IMR-90 (cell line): Measurements from ENCODE around the gene ATF1. TPM values are rescaled to one million over a fixed set of nuclear protein-coding genes. Genes with fewer than 3 reads are reported as not detected.

ENCODE experiments used
- ATAC-seq: fragments of 200-7000 bp; cut with Tn5 transposase; 2 replicates; pipeline ENCODE4 v1.9.1; 2020; ENCODE audit warnings: low read depth, mild to moderate bottlenecking, moderate library complexity
- BruUV-seq: library from RNA; stranded (reverse); fragments of 400-500 nt; replicated peaks from 2 replicates; lab custom pipeline; 2021; lab: Mats Ljungman, UMichigan
- CTCF ChIA-PET: fragments of 300-600 bp; formaldehyde crosslinking; extraction: SDS; loops from one replicate; lab custom pipeline; 2021; ENCODE audit warnings: antibody characterized with exemption; lab: Yijun Ruan, JAX
- POLR2A ChIA-PET: fragments of 300-600 bp; sonication (Branson Sonifier 250); formaldehyde crosslinking; loops from one replicate; lab custom pipeline; 2022; ENCODE audit warnings: antibody characterized with exemption; ENCODE audit not compliant: unreplicated experiment; lab: Charles Lee
- DNase-seq: peaks from one replicate; pipeline ENCODE4 v3.0.0; 2013
- H2AFZ ChIP-seq: replicated peaks from 2 replicates; pipeline ENCODE3; 2013; ENCODE audit warnings: low read length, mild to moderate bottlenecking; ENCODE audit not compliant: poor library complexity
- H2AK5ac ChIP-seq: 2 replicates; pipeline ENCODE4 v1.6.1; 2013; ENCODE audit warnings: low read depth, low read length, inconsistent platforms
- H2AK9ac ChIP-seq: replicated peaks from 2 replicates; pipeline ENCODE3; 2013; ENCODE audit warnings: mild to moderate bottlenecking, low read depth, low read length, moderate library complexity; ENCODE audit not compliant: poor library complexity
- H2BK120ac ChIP-seq: 2 replicates; pipeline ENCODE4 v1.6.1; 2013; ENCODE audit warnings: low read depth, low read length, inconsistent platforms
- H2BK15ac ChIP-seq: 3 replicates; pipeline ENCODE4 v1.6.1; 2013; ENCODE audit warnings: low read depth, low read length, inconsistent platforms
- H2BK20ac ChIP-seq: 2 replicates; pipeline ENCODE4 v1.6.1; 2013; ENCODE audit warnings: low read depth, mild to moderate bottlenecking, inconsistent platforms, low read length, moderate library complexity
- H2BK5ac ChIP-seq: 2 replicates; pipeline ENCODE4 v1.6.1; 2013; ENCODE audit warnings: mild to moderate bottlenecking, low read depth, low read length, inconsistent platforms; ENCODE audit not compliant: poor library complexity, severe bottlenecking
- H3K14ac ChIP-seq: replicated peaks from 2 replicates; pipeline ENCODE4 v1.6.1; 2013; ENCODE audit warnings: low read depth, low read length, inconsistent platforms
- H3K18ac ChIP-seq: 2 replicates; pipeline ENCODE4 v1.6.1; 2013; ENCODE audit warnings: low read depth, low read length, control low read depth
- H3K23ac ChIP-seq: 2 replicates; pipeline ENCODE4 v1.6.1; 2013; ENCODE audit warnings: low read depth, low read length, inconsistent platforms
- H3K27ac ChIP-seq: 2 replicates; pipeline ENCODE4 v1.5.1; 2013; ENCODE audit warnings: mild to moderate bottlenecking, control low read depth, low read length; ENCODE audit not compliant: insufficient read depth
- H3K27me3 ChIP-seq: 2 replicates; pipeline ENCODE4 v1.6.1; 2013; ENCODE audit warnings: low read length; ENCODE audit not compliant: control insufficient read depth, insufficient read depth
- H3K36me3 ChIP-seq: 2 replicates; pipeline ENCODE4 v1.6.1; 2013; ENCODE audit warnings: low read length, mixed read lengths; ENCODE audit not compliant: control insufficient read depth, insufficient read depth
- H3K4ac ChIP-seq: 2 replicates; pipeline ENCODE4 v1.6.1; 2013; ENCODE audit warnings: low read depth, low read length, inconsistent platforms
- H3K4me1 ChIP-seq: 2 replicates; pipeline ENCODE4 v1.6.1; 2013; ENCODE audit warnings: low read length, mixed read lengths; ENCODE audit not compliant: control insufficient read depth, insufficient read depth
- H3K4me2 ChIP-seq: 2 replicates; pipeline ENCODE4 v1.6.1; 2013; ENCODE audit warnings: low read depth, mild to moderate bottlenecking, control low read depth, low read length, moderate library complexity
- H3K4me3 ChIP-seq: 2 replicates; pipeline ENCODE4 v1.5.1; 2013; ENCODE audit warnings: low read depth, mild to moderate bottlenecking, control low read depth, low read length, moderate library complexity; ENCODE audit not compliant: insufficient read depth
- H3K56ac ChIP-seq: 2 replicates; pipeline ENCODE4 v1.6.1; 2013; ENCODE audit warnings: low read length, inconsistent platforms; ENCODE audit not compliant: insufficient read depth; ENCODE audit errors: extremely low read depth
- H3K79me1 ChIP-seq, 2 experiments: 2 replicates each; pipeline ENCODE4 v1.6.1; 2013; ENCODE audit warnings: low read length in 2 of 2, inconsistent platforms in 1 of 2, low read depth in 1 of 2
- H3K9ac ChIP-seq: 2 replicates; pipeline ENCODE4 v1.6.1; 2013; ENCODE audit warnings: low read depth, low read length, control low read depth
- H3K9me1 ChIP-seq: 2 replicates; pipeline ENCODE4 v1.6.1; 2013; ENCODE audit warnings: low read length, inconsistent platforms; ENCODE audit not compliant: insufficient read depth
- H3K9me3 ChIP-seq: 2 replicates; pipeline ENCODE4 v1.6.1; 2013; ENCODE audit warnings: low read length; ENCODE audit not compliant: control insufficient read depth, insufficient read depth
- H4K20me1 ChIP-seq: 2 replicates; pipeline ENCODE4 v1.6.1; 2013; ENCODE audit warnings: low read length, inconsistent platforms; ENCODE audit not compliant: insufficient read depth
- H4K5ac ChIP-seq: 2 replicates; pipeline ENCODE4 v1.6.1; 2013; ENCODE audit warnings: mild to moderate bottlenecking, low read depth, low read length, control low read depth
- H4K8ac ChIP-seq, 2 experiments: 2 replicates each; pipeline ENCODE4 v1.6.1; 2013; ENCODE audit warnings: low read depth in 2 of 2, low read length in 2 of 2, control low read depth in 1 of 2, inconsistent platforms in 1 of 2
- H4K91ac ChIP-seq: 2 replicates; pipeline ENCODE4 v1.6.1; 2013; ENCODE audit warnings: low read depth, low read length, inconsistent platforms; ENCODE audit not compliant: insufficient read depth
- BHLHE40 ChIP-seq: fragments of 150-350 bp; IDR thresholded peaks from 2 replicates; pipeline ENCODE4 v1.6.1; 2016; ENCODE audit warnings: mild to moderate bottlenecking, low read depth, low read length
- CEBPB ChIP-seq: IDR thresholded peaks from 2 replicates; pipeline ENCODE4 v1.6.1; 2012; ENCODE audit warnings: low read depth, low read length, improper control_type of control experiment
- CHD1 ChIP-seq: IDR thresholded peaks from 2 replicates; pipeline ENCODE4 v1.6.1; 2012; ENCODE audit warnings: low read depth, low read length, improper control_type of control experiment
- FOS ChIP-seq: fragments of 150-350 bp; IDR thresholded peaks from 2 replicates; pipeline ENCODE4 v1.6.1; 2016; ENCODE audit warnings: low read depth, low read length
- MAFK ChIP-seq: IDR thresholded peaks from 2 replicates; pipeline ENCODE4 v1.6.1; 2012; ENCODE audit warnings: low read depth, low read length, improper control_type of control experiment
- MAZ ChIP-seq: IDR thresholded peaks from 2 replicates; pipeline ENCODE4 v1.6.1; 2012; ENCODE audit warnings: low read depth, mild to moderate bottlenecking, low read length, improper control_type of control experiment, moderate library complexity, borderline replicate concordance
- MXI1 ChIP-seq: IDR thresholded peaks from 2 replicates; pipeline ENCODE4 v1.6.1; 2012; ENCODE audit warnings: low read depth, mild to moderate bottlenecking, low read length, moderate library complexity, borderline replicate concordance
- NFE2L2 ChIP-seq: fragments of 150-350 bp; IDR thresholded peaks from 2 replicates; pipeline ENCODE4 v1.6.1; 2016; ENCODE audit warnings: low read depth, mild to moderate bottlenecking, low read length
- POLR2A ChIP-seq: IDR thresholded peaks from 2 replicates; pipeline ENCODE4 v1.6.1; 2012; ENCODE audit warnings: mild to moderate bottlenecking, low read depth, low read length
- RAD21 ChIP-seq: IDR thresholded peaks from 2 replicates; pipeline ENCODE4 v1.6.1; 2012; ENCODE audit warnings: low read length, improper control_type of control experiment
- RCOR1 ChIP-seq: IDR thresholded peaks from 2 replicates; pipeline ENCODE4 v1.6.1; 2012; ENCODE audit warnings: mild to moderate bottlenecking, low read length, improper control_type of control experiment; ENCODE audit not compliant: insufficient replicate concordance
- RFX5 ChIP-seq: IDR thresholded peaks from 2 replicates; pipeline ENCODE4 v1.8.0; 2012; ENCODE audit warnings: low read depth, mild to moderate bottlenecking, low read length, moderate library complexity
- SMC3 ChIP-seq: fragments of 150-350 bp; IDR thresholded peaks from 2 replicates; pipeline ENCODE4 v1.6.1; 2016; ENCODE audit warnings: low read depth, mild to moderate bottlenecking, antibody characterized with exemption, low read length, moderate library complexity
- WGBS, 2 experiments: methylation state at CpG; one replicate each; pipeline versions ENCODE4 v1.1.5 to v1.1.7; 2013; ENCODE audit warnings: missing lambda C conversion rate in 2 of 2; ENCODE audit not compliant: insufficient read length in 1 of 2; ENCODE audit errors: extremely low coverage in 2 of 2; 5-methylcytosine and 5-hydroxymethylcytosine counted together
- dilution Hi-C: fragments of 300-500 bp; cut with HindIII; formaldehyde crosslinking; loops from one replicate; pipeline ENCODE4 v1.14.3; 2018; ENCODE audit warnings: low sequenced_read_pairs; ENCODE audit not compliant: unreplicated experiment
- in situ Hi-C: fragments of 300-500 bp; cut with MboI; formaldehyde crosslinking; loops from 3 replicates; pipeline ENCODE4 v1.14.3; 2019; ENCODE audit warnings: low sequenced_read_pairs, inconsistent platforms, mixed read lengths
- intact Hi-C: fragments of 100-400 bp; cut with micrococcal nuclease; formaldehyde crosslinking; loops from 2 replicates; pipeline ENCODE4 v1.10.0; 2022
- polyA plus RNA-seq, 3 experiments: library from polyadenylated mRNA; depleted of rRNA; stranded (reverse); fragments of >200 nt; gene quantifications; 2 replicates each; pipeline ENCODE4 v1.2.3, GENCODE V29; 2012; ENCODE audit warnings: low replicate concordance in 1 of 3
- total RNA-seq: library from RNA; depleted of rRNA; stranded (reverse); fragments of >200 nt; gene quantifications from 2 replicates; pipeline ENCODE4 v1.2.3, GENCODE V29; 2012
- TF ChIP-seq, protein P1 (sequence below): fragments of 150-350 bp; IDR thresholded peaks from 2 replicates; pipeline ENCODE4 v1.6.1; 2017; ENCODE audit warnings: mild to moderate bottlenecking, antibody characterized with exemption, low read length, low read depth
- TF ChIP-seq, protein P2 (sequence below): fragments of 150-350 bp; IDR thresholded peaks from 2 replicates; pipeline ENCODE4 v1.6.1; 2016; ENCODE audit warnings: low read depth, mild to moderate bottlenecking, low read length, moderate library complexity, borderline replicate concordance
- TF ChIP-seq, protein P3 (sequence below): conservative IDR thresholded peaks from 2 replicates; pipeline ENCODE4 v1.5.1; 2012; ENCODE audit warnings: mild to moderate bottlenecking, low read depth, low read length, improper control_type of control experiment

ATF1 gene
- total and polyA plus RNA-seq, 2 of the 4 experiments (the other 2 are of a cell fraction) = 20.6 to 24.0 TPM

DNA sequence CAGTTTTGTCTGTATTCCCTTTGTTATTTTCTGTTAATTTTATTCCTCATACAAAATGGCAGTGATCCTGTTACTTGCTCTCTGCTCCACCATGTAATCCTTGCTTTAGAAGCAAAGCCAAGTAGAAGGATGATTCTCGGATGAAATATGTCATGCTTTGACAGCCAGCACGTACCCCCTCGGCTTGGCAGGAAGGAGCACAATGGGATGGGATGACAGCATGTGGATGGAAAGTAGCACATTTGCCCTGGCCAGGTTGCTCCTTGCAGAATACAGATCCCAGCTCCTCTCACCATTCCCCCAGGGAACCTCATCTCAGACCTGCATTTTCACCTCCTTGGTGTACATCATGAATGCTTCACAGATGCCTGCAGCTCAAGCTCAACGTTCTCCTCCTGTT, 35.1 kb upstream of the ATF1 start:
- dilution Hi-C loops (no loop called here), intact Hi-C loops (no loop called here), in situ Hi-C loops (no loop called here)
- Histone ChIP-seq H2BK15ac (no peak overlapping the region), H3K4me1 (peaks cover 8% of the 10 kb centered on the region), H3K23ac (no peak overlapping the region), H3K36me3 (peaks cover 32% of the 10 kb centered on the region), H3K27ac (no peak overlapping the region), H3K79me1 (0 out of 4 replicates have a peak, but pooled peaks cover 0 to 3% of the 10 kb centered on the region in 2 experiments), H3K18ac (no peak overlapping the region), H3K4me2 (no peak overlapping the region), H3K9ac (no peak overlapping the region), H3K56ac (no peak overlapping the region), H2BK20ac (no peak overlapping the region), H2BK5ac (no peak overlapping the region), H2AK9ac (no peak overlapping the region), H3K9me3 (no peaks in the 10 kb centered on the region), H4K91ac (no peak overlapping the region), H3K4ac (no peak overlapping the region), H4K5ac (no peak overlapping the region), H3K4me3 (no peak overlapping the region), H4K20me1 (no peaks in the 10 kb centered on the region), H3K14ac (no peak overlapping the region), H2AK5ac (no peak overlapping the region), H4K8ac (no peak overlapping the region), H3K27me3 (no peaks in the 10 kb centered on the region), H3K9me1 (peaks cover 2% of the 10 kb centered on the region; the same call in 1 of the 2 replicates), H2BK120ac (no peak overlapping the region), H2AFZ (no peak overlapping the region)
- TF ChIP-seq, protein P1, sequence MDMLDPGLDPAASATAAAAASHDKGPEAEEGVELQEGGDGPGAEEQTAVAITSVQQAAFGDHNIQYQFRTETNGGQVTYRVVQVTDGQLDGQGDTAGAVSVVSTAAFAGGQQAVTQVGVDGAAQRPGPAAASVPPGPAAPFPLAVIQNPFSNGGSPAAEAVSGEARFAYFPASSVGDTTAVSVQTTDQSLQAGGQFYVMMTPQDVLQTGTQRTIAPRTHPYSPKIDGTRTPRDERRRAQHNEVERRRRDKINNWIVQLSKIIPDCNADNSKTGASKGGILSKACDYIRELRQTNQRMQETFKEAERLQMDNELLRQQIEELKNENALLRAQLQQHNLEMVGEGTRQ = no peak
- TF ChIP-seq CEBPB = no peak
- no peak for TF ChIP-seq MXI1
- TF ChIP-seq BHLHE40 = no peak
- no peak for TF ChIP-seq SMC3
- TF ChIP-seq FOS = no peak
- TF ChIP-seq, protein P2, sequence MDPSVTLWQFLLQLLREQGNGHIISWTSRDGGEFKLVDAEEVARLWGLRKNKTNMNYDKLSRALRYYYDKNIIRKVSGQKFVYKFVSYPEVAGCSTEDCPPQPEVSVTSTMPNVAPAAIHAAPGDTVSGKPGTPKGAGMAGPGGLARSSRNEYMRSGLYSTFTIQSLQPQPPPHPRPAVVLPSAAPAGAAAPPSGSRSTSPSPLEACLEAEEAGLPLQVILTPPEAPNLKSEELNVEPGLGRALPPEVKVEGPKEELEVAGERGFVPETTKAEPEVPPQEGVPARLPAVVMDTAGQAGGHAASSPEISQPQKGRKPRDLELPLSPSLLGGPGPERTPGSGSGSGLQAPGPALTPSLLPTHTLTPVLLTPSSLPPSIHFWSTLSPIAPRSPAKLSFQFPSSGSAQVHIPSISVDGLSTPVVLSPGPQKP = no peak
- no peak for TF ChIP-seq NFE2L2
- no peak for TF ChIP-seq RAD21
- TF ChIP-seq, protein P3, sequence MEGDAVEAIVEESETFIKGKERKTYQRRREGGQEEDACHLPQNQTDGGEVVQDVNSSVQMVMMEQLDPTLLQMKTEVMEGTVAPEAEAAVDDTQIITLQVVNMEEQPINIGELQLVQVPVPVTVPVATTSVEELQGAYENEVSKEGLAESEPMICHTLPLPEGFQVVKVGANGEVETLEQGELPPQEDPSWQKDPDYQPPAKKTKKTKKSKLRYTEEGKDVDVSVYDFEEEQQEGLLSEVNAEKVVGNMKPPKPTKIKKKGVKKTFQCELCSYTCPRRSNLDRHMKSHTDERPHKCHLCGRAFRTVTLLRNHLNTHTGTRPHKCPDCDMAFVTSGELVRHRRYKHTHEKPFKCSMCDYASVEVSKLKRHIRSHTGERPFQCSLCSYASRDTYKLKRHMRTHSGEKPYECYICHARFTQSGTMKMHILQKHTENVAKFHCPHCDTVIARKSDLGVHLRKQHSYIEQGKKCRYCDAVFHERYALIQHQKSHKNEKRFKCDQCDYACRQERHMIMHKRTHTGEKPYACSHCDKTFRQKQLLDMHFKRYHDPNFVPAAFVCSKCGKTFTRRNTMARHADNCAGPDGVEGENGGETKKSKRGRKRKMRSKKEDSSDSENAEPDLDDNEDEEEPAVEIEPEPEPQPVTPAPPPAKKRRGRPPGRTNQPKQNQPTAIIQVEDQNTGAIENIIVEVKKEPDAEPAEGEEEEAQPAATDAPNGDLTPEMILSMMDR = no peak
- no peak for TF ChIP-seq MAFK
- TF ChIP-seq POLR2A = no peak
- no peak for TF ChIP-seq CHD1
- no peak for TF ChIP-seq RCOR1
- no peak for TF ChIP-seq RFX5
- TF ChIP-seq MAZ = no peak
- BruUV-seq = no TSS peak
- no CpG with 5 or more reads among the region's 4 CpGs for WGBS, 2 experiments
- DNase-seq (no peak), ATAC-seq (no peak)
- CTCF ChIA-PET = no interaction called here
- POLR2A ChIA-PET = no interaction called here
